Subcutaneous adipose tissue (tissue), 4 donors: ENCODE data around the gene SPINK8. TPM values are rescaled to one million over a fixed set of nuclear protein-coding genes. Genes with fewer than 3 reads are reported as not detected.

Experiments used
- total RNA-seq, 4 donors: library from RNA; depleted of rRNA; stranded (reverse); fragments of >200 nt; gene quantifications; one replicate each; pipeline ENCODE4 v1.1.0, GENCODE V29; 2016
- TF ChIP-seq, protein P1 (sequence below): fragments of 450-650 bp; IDR thresholded peaks from one replicate; pipeline ENCODE4 v1.5.1; 2016; ENCODE audit warnings: low read depth, mild to moderate bottlenecking, control low read depth, antibody characterized with exemption, moderate library complexity

Gene SPINK8
- total RNA-seq, 4 donors from 2014 or later, result not detected

DNA sequence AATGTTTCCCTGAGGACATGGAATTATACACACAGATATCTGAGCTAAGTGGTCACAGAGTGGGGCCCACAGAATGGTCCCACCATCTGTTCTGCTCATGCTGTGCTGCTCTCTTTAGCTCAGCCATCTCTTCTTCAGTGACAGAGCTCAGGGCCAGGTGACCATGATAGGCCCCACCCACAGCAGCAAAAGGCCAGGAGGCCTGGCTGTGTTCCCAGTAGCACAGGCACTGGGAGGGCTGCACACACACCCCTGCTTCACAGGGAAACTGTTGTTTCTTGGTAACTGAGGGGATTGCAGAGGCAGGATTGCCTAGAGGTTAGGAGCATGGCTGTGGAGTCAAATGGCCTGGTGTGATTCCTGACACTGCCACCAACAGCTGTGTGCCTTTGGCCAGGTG, 33.7 kb upstream of the SPINK8 start:
- TF ChIP-seq, protein P1, sequence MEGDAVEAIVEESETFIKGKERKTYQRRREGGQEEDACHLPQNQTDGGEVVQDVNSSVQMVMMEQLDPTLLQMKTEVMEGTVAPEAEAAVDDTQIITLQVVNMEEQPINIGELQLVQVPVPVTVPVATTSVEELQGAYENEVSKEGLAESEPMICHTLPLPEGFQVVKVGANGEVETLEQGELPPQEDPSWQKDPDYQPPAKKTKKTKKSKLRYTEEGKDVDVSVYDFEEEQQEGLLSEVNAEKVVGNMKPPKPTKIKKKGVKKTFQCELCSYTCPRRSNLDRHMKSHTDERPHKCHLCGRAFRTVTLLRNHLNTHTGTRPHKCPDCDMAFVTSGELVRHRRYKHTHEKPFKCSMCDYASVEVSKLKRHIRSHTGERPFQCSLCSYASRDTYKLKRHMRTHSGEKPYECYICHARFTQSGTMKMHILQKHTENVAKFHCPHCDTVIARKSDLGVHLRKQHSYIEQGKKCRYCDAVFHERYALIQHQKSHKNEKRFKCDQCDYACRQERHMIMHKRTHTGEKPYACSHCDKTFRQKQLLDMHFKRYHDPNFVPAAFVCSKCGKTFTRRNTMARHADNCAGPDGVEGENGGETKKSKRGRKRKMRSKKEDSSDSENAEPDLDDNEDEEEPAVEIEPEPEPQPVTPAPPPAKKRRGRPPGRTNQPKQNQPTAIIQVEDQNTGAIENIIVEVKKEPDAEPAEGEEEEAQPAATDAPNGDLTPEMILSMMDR, result no peak

DNA sequence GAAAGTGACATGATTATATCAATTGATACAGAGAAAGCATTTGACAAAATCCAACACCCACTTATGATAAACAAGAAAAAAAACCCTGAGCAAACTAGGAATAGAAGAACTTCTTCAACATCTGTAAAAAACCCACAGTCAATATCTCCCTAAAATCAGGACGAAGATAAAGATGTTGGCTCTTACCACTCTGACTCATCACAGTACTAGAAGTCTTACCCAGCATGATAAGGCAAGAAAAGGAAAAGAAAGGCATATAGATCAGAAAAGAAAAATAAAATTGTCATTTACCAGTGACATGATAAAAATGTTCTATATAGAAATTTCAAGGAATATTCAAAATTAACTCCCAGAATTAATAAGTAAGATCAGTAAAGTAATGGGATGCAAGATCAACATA, 31.4 kb upstream of the SPINK8 start:
- TF ChIP-seq, protein P1, result no peak

DNA sequence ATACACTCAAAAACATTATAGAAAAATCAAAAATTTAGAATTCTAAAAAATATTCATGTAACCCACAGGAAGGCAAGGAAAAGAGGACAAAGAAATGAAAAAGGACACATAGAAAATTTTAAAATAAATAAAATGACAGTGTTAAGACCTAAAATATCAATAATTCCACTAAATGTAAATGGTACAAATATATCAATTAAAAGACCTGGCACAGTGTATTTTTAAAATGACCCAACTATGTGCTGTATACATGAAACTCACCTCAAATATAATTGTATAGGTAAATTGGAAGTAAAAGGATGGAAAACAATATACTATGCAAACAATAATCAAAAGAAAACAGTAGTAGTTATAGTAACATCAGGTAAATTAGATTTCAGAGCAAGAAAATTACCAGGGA, 28.5 kb upstream of the SPINK8 start:
- TF ChIP-seq, protein P1, result no peak

DNA sequence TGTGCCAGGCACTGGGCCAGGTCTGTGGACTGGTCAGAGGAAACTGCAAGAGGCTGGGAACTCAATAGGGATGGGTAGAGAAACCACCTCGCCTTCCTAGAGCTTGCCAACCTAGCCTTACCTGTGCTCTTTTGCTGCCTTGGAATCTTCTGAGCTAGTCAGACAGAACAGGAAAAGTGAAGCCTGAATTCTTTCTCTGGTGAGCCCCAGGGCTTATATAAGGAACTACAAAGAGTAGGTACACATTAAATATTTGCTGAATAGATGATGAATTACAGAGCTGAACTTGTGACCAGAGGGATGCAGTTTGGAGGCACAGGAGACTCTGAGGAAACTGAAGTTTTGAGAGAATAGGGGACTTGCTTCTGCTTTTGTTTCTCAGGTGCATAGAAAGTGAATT, 23.0 kb upstream of the SPINK8 start:
- TF ChIP-seq, protein P1, result no peak

DNA sequence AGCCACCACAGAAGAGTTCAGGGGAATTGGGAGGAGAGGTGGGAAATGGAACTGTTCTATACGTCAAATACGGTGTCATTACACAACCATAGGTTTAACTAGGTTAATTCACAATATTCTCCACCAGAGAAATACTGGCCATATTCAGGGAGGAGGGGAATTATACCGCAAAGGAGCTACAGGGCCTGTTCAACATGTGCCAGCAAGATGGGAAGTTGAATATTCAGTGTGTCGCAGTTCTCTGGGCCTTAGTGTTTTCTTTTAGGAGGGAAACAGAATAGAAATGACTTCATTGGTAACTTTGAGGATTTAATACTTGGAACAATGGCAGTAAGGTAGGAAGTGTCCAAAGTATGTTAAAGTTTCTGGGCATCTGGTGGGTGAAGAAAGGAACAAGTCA, 20.5 kb upstream of the SPINK8 start:
- TF ChIP-seq, protein P1, result no peak

DNA sequence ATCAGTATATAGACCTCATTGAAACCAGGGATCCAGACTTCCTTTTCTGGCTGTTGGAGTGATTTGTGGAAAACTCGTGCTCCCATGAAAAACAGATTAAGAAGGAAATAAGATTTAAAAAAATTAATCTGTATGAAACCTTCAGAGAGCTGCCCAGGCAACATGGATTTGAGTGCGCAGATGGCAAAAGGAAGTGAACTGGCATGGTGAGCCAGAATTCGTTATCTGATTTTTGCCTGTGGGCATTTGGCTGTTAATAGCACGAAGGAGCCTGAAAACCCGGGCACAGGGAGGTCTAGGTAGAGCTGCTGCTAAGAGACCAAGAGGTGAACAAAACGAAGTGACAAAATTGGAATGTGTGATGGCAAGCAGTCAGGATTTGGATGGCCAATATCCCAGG, 19.1 kb upstream of the SPINK8 start:
- TF ChIP-seq, protein P1, result no peak

DNA sequence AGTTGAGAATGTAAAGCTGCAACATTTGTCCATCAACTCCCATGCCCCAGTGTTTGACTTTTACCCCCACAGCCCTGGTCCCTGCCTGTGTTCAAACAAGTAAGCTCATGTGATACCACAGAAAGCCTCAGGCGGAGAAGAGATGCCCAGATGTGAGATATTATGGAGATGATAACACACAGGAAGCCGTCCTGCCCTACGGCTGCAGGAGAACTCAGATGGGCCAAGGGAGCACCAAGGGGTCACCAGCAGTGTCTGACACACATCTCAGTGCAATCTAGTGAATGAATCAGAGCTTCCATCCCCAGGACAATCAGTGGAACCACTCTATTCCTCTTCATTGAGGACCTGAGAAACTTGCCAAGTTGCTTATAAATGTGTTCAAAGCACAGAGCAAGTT, 14.0 kb upstream of the SPINK8 start:
- TF ChIP-seq, protein P1, result no peak
